ENCODE results near the gene CSNK1G3.

Gene CSNK1G3

DNA sequence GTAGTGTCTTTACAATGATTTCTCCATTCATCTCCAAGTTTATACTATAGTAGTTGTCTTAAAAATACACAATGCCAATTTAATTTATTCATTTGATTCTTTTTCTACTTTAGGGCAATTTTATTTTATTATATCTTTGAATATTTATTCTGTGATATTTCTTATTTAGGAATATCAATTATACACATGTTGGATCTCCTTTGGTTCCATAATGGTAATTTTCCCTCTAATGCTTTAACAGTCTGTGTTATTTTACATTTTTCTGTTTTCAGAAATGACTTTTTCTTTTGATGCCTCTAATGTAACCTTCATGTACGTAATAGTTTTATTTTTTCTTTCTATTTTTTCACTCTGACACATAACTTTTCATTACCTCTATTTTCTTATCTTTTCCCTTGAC is 153.0 kb downstream of the CSNK1G3 start:
- TF ChIP-seq, protein P1, sequence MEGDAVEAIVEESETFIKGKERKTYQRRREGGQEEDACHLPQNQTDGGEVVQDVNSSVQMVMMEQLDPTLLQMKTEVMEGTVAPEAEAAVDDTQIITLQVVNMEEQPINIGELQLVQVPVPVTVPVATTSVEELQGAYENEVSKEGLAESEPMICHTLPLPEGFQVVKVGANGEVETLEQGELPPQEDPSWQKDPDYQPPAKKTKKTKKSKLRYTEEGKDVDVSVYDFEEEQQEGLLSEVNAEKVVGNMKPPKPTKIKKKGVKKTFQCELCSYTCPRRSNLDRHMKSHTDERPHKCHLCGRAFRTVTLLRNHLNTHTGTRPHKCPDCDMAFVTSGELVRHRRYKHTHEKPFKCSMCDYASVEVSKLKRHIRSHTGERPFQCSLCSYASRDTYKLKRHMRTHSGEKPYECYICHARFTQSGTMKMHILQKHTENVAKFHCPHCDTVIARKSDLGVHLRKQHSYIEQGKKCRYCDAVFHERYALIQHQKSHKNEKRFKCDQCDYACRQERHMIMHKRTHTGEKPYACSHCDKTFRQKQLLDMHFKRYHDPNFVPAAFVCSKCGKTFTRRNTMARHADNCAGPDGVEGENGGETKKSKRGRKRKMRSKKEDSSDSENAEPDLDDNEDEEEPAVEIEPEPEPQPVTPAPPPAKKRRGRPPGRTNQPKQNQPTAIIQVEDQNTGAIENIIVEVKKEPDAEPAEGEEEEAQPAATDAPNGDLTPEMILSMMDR (IDR thresholded peaks at IDR 0.05; ENCODE audit: borderline replicate concordance, control extremely low read depth, extremely low read depth, insufficient read depth, missing control alignments): no peak
- DNase-seq (ENCODE audit: low spot score): no peak
- in situ Hi-C loops (cut with MboI; ENCODE audit: low sequenced_read_pairs, unreplicated experiment): no loop called here

DNA sequence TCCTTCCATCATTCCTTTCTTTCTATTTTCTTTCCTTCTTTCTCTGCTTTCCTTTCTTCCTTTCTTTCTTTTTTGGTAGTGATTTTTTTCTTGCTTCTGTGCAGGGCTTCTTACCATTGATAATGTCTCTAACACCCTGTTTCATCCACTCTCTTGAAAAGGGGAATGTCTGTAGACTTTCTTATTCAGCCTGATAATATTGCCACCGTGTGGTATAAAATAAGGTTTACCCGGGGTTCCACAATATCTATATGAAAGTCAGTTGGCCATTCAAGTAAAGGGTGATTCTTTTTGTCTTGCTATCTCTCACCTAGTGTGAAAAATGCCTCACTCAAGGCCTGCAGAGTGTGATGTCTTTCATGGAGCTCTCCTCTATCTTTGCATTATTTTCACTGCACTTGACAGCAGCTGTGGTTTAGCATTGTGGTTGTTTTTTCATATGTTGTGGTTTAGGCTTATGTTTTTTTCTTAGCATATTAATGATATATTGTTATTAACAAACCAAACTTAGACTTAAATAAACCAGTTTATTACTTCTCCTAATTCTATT is 153.9 kb downstream of the CSNK1G3 start:
- TF ChIP-seq, protein P1 (IDR thresholded peaks at IDR 0.05; ENCODE audit: borderline replicate concordance, control extremely low read depth, extremely low read depth, insufficient read depth, missing control alignments): no peak

More for the DNA sequence above, 153.9 kb downstream of the CSNK1G3 start:
- no peak for DNase-seq (ENCODE audit: low spot score)
- in situ Hi-C loops (cut with MboI; ENCODE audit: low sequenced_read_pairs, unreplicated experiment): no loop called here

Measured in GM13976 (cell line).